CD1c-positive myeloid dendritic cell (primary cell): ENCODE data around the gene GGTLC1.
"Not testable (repeated sequence)": the region's sequence is repeated elsewhere in the genome, so short reads cannot be mapped to it uniquely, and the experiment has no call there.

Source experiments
- DNase-seq: peaks from one replicate; pipeline ENCODE4 v3.0.0-alpha.2; 2016; ENCODE audit errors: extremely low spot score

Gene GGTLC1

DNA sequence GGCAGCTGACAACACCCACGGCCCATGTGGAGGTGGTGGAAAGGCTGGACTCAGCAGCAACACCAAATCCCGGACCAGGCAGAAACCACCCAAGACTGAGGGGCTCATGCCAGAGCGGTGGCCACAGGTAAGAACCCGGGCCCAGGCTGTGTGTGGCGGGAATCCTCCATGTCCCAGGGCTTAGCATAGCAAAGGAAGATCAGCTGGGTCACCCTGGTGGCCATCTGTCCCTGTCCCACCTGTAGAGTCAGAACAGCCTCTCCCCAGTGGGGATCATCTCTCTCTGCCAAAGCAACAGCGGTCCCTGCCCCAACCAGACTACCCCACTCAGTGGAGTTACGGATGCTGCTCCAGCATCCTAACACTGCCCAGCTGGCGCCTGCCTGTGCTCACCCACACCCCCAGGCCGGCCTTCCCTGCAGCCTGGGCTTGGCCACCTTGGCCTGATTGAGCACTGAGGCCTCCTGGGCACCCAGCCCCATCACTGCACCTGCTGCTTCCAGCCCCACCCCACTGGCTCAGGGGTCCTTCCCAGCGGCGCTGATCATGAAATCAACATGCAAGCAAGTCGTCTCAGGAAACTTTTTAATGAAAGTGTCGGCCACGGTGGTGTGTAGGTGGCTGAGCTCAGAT, 5.5 kb upstream of the GGTLC1 start:
- not testable (repeated sequence) for DNase-seq

- DNase-seq: not testable (repeated sequence)
Measured at GRCh38 chr20:23993440-23993839, 4.9 kb upstream of the GGTLC1 start.

DNA sequence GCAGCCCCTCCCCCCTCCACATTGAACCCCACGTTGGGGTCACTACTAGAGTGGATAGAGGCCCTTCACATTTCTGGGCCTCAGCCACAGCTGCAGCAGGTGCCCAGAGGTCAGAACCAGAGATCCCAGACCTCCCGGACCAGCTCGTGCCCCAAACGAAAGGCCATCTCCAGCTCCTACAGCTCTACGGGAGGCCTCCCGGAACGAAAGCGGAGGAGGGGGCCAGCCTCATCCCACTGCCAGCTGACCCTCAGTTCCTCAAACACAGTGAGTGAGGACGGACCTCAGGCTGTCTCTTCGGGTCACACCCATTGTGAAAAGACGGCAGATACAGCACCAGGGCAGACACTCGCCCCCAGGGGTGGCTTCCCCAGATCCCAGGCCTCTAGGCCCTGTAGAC, 1.7 kb upstream of the GGTLC1 start:
- DNase-seq: not testable (repeated sequence)

GRCh38 chr20:23988966-23989365, 387 bp upstream of the GGTLC1 start:
- not testable (repeated sequence) for DNase-seq

- not testable (repeated sequence) for DNase-seq
Measured at GRCh38 chr20:23986716-23987115, 1.9 kb downstream of the GGTLC1 start.

DNA sequence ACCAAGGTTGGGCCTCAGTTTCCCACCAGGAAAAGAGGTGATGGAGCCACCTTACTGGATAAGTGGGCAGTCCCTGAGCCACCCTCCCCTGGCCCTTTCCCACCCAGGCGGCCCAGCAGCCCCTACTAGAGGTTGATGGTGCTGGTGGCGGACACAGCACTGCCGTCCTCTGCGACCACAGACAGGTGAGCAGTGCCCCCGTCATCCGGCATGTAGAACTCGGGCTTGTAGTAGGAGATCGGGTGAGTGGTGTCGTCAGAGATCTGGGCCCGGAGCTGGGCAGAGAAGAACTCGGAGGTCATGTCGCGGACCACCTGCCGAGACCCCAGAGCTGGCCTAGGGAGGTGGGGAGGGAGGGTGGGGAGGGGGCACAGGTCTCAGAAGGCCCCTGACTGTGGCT, 2.3 kb downstream of the GGTLC1 start:
- not testable (repeated sequence) for DNase-seq

DNA sequence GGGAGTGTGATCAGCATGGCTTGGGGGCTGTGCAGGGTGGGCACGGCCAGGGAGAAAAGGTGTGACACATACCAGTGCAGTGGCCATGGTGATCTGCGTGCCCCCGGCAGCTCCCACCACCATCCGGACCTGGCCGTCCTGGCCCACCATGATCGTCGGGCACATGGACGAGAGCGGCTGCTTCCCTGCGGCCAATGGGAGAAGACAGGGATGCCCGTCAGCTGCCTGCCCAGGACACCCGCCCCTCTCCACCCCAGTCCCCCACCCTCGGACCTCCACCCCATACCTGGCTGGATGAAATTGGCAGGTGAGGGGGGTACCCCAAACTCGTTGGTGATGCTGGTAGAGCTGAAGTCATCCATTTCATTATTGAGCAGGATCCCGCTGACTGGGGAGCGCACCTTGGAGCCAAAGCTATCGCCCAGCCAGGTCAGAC, 2.8 kb downstream of the GGTLC1 start:
- not testable (repeated sequence) for DNase-seq

DNA sequence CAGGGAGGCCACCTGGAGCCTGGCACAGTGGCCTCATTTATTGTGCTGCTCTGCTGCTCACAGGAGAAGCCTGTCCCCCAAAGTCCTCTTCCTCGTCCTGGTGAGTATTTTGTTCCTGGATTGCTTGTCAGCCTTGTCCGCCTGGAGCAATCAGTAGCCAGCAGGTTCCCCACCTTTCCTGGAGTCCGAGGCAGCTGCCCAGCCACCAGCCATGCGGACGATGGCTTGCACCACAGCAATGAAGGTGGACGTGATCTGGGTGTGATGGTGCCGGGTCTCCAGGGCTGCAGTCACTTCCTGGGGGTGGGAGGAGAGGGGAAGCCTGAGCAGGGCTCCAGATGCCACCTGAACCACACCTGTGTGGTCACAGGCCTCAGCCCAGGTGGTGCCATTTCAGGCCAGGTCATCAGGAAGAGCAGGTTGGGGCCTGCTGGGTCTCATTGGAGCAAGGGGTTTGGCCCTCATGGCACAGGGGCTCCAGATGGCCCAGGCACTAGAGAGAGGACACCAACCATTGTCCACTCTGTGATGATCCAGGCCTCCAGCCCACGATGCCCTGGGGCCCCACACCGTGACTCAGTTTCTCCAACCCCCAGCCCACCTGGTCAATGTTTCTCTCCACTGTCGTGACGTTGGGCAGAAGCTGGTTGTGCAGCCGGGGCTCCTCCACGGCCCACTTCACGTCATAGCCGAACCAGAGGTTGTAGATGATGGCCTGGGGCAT, 3.4 kb downstream of the GGTLC1 start:
- DNase-seq: not testable (repeated sequence)

- not testable (repeated sequence) for DNase-seq
Measured at GRCh38 chr20:23984476-23985023, 4.0 kb downstream of the GGTLC1 start.

DNA sequence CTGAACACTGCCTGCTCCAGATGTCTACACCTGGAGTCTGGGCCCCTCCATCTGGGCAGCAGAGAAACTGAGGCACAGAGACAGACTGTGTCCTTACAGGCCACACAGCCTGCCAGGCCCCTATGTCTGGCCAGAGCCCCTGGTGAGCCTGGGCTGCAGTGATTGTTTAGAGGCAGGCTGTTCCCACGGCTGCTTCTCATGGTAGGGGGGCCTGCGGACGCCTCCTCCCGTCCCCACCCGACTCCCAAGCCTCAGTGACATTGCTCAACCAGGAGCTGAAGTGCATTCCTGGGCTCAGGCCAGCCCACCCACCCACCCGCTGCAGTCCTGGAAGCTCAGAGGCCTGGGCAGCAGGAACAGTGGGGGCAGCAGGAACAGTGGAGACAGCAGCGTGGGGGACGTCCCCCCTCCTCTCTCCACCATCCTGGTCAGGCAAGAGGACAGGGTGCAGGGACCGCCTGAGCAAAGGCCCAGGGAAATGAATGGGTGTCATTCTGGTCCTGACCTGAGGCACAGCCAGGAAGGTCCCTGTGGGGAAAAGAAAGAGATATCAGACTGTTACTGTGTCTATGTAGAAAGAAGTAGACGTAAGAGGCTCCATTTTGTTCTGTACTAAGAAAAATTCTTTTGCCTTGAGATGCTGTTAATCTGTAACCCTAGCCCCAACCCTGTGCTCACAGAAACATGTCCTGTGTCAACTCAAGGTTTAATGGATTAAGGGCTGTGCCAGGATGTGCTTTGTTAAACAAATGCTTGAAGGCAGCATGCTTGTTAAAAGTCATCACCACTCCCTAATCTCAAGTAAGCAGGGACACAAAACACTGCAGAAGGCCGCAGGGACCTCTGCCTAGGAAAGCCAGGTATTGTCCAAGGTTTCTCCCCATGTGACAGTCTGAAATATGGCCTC, 6.2 kb downstream of the GGTLC1 start:
- DNase-seq: not testable (repeated sequence)

DNA sequence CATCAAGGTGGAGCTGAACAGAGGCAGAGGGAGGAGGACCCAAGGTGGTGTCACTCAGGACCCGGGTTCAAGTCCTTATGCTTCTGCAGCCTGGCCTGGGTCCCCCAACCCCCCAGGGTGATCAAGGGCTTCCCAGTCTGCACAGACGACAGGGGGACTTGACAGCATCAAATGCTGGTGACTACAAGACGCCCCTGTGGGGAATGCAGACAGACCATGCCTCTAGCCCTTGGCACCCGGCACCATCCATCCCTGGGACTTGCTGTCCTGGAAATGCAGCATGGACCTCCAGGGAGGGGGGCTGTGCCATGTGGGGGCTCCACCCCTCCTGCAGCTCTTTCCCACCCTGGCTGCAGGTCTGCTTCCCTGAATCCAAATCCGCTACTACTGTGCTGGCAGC, 7.1 kb downstream of the GGTLC1 start:
- not testable (repeated sequence) for DNase-seq

GRCh38 chr20:23981014-23981413, 7.6 kb downstream of the GGTLC1 start:
- not testable (repeated sequence) for DNase-seq

DNA sequence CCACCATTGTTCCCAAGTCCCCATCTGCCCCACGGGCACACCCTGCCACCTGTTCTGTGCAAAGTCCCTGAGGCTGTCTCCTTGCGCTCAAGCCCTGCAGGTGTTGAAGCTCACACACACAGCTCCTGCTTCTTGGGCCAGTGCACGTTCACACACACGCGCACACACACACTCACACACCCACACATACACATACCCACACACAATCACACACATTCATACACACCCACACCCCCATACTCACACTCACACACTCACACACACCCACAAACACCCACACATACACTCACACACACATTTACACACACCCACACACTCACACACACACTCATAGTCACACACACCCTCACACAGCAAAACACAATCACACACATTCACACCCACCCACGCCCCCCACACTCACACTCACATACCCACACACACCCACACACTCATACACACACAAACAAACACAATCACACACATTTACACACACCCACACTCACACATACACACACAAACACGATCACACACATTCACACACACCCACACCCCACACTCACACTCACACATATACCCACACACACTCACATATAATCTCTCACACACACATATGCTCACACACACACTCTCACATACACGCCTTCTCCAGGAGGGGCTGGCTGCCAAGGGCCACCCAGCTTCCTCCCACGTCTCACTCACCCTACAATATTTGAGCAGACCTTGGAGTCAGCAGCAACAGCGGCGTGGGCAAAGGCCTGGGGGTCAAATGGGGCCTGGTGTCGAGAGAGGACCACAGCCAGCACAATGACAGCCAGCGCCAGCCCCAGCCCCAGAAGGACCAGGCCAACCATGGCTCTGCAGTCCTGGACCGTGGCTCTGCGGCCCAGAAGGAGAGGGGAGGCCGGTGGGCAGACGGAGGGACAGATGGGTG, 8.4 kb downstream of the GGTLC1 start:
- DNase-seq: not testable (repeated sequence)

DNA sequence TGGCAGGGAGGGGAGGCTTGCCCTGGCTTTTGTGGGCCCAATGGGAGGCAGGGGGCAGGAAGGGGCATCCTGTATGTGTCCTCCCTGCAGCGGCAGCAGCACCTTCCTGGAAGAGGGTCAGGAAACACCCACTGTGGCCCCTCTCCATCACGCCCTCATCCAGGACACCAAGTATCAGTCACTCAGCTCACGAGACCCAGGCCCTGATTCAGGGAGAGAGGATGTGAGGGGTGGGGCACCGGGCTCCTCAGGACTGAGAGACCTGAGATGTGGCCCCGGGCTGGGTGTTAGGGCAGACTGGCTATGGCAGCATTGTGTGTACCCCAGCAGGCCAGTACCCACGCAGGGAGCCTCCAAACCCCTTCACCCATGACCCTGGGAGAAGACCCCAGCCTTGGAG, 9.2 kb downstream of the GGTLC1 start:
- DNase-seq: not testable (repeated sequence)

DNA sequence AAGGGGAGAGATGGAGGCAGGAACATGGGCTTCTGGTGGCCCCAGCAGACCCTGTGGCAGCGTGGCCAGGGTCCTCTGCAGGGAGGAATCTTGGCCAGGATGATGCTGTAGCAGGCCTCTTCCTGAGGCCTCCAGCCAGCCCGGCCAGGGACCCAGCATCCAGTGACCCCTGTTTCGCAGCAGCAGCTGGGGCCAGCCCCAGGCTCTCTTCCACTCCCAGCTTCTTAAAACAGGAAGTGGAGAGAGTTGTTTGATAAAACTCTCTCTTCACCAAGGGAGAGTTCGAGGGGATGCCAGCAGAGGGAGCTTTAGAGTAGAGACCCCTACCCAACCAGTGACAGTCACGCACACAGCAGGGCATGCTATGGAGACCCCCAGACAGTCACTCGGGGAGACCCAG, 10.1 kb downstream of the GGTLC1 start:
- DNase-seq: not testable (repeated sequence)

DNA sequence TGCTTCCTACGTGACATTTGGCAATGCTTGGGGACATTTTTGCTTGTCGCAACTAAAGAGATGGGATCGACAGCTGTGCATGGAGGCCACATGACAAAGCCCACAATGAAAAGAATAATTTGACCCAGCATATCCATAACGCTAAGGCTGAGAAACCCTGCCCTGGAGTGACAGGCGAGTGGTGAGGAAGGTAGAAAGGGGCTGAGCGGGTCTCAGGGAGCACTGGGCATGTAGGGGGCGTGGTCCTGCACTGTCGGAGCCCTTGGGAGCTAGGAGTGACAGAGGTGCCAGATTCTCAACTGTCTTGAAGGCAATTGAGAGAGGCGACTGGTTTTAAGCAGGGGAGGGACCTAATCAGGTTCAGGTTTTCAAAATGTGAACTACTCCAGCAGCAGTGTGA, 13.6 kb downstream of the GGTLC1 start:
- no peak for DNase-seq

GRCh38 chr20:23971310-23971709, 17.3 kb downstream of the GGTLC1 start:
- DNase-seq: no peak

DNA sequence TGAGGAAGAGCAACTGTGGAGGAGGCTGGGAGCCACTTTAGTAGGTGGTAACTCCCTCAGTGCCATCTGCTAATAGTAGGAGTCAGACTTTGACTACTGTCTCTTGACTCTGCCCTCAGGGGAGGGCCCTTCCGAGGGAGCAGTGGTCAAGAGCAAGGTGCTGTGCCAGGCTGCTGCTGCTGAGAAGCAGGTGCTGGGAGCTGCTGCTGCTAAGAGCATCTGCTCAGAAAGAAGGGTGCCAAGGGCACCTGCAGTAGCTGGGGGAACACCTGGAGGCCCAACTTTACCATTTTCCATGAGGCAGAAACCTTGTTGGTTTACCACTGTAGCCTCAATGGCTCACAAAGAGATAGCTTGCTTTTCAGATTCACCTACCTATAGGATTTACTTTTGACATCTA, 18.5 kb downstream of the GGTLC1 start:
- DNase-seq: no peak

DNA sequence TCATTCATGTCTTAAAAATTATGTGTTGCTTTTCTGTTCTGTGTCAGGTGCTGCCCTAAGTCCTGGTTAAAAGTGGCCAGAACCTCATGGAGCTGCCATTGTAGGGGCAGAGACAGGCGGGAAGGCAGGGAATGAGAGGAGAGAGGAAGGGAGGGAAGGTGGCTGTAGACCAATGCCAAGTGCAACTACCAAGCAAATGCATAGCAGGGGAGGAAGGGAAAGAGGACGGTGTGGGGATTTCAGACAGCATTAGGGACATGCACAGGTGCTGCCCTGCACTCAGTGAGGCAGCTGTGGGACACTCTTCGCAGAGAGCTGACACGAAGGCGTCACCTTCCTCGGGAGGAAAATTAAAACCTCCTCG, 21.0 kb downstream of the GGTLC1 start:
- DNase-seq: no peak

DNA sequence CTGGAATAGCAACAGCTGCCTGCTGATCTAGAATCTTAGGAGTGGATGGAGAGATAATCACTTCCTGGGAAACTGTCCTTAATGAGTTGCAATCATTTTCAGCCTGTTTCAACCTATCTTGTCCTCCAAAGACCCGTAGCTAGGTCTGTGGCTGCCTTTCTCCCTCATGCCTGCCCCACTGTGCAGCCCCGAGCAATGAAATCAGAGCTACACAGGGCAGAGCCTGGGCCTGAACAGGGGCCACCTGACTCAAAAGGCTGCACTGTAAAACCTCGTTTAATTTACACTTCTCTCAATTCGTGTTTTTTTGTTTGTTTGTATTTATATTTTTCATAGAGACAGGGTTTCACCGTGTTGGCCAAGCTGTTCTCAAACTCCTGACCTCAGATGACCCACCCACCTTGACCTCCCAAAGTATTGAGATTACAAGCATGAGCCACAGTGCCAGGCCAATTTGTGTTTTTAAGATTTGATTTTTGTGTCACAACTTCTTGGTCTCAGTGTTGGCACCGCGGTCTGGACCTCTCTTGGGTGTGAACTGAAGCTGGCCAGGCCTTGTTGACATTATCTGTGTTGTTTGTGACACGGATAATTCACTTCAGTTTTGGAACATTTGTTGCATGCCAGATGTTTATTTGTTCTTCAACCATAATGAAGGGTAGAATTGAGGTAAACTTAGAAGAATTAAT, 21.5 kb downstream of the GGTLC1 start:
- no peak for DNase-seq
